Keratinocyte (primary cell): ENCODE results near the gene C4orf51.

Experiments
- CTCF ChIP-seq, 3 experiments: IDR thresholded peaks in 1 of 3; conservative IDR thresholded peaks in 1 of 3; optimal IDR thresholded peaks in 1 of 3; 2 replicates in 2 of 3; 3 replicates in 1 of 3; pipeline versions ENCODE3 to v1.5.1; 2011; ENCODE audit warnings: low read length in 3 of 3, mild to moderate bottlenecking in 3 of 3, moderate library complexity in 2 of 3, control low read depth in 1 of 3, inconsistent platforms in 1 of 3; ENCODE audit not compliant: insufficient read depth in 2 of 3; ENCODE audit errors: extremely low read depth in 1 of 3
- EZH2 ChIP-seq: IDR thresholded peaks from one replicate; pipeline ENCODE4 v1.6.1; 2012; ENCODE audit warnings: inconsistent platforms, mild to moderate bottlenecking, low read length, moderate library complexity

- TF ChIP-seq CTCF (optimal IDR thresholded peaks at IDR 0.05 in 1 of 3, IDR thresholded peaks at IDR 0.05 in 1 of 3, conservative IDR thresholded peaks at IDR 0.05 in 1 of 3; ENCODE audit: extremely low read depth in 1 of 3, insufficient read depth in 2 of 3, low read length in 3 of 3) (no peak), EZH2 (no peak)
Measured at GRCh38 chr4:145660064-145660463, 19.9 kb upstream of the C4orf51 start.
